ENCODE data around the gene PDSS2.

Gene PDSS2

DNA sequence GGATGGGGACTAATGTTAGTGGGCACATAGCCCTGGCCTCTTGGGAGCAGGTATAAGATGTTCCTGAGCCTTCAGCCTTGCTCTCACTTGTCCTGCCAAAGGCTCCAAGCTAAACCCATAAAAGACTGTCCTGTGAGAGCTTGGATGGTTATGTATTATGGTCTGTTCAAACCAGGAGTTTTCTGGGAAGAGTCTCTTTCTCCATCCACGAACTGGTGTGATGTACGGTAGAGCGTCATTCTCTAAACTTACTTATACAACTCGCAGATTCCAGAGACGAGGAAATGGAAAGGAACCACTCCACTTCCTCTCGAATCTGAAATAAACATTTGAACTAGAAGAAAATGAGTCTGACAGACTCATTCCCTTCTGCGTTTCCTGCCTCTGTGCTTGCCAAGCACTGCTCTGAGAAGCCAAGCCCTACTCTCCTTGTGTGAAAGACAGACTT is 35.9 kb upstream of the PDSS2 start:
- no peak for TF ChIP-seq FOXP2 (optimal IDR thresholded peaks at IDR 0.05; ENCODE audit: borderline replicate concordance, extremely low read depth, extremely low read length, insufficient read depth)
- TF ChIP-seq POLR2AphosphoS5 (IDR thresholded peaks at IDR 0.05; ENCODE audit: low read depth, low read length), result no peak
- TF ChIP-seq, protein P1, sequence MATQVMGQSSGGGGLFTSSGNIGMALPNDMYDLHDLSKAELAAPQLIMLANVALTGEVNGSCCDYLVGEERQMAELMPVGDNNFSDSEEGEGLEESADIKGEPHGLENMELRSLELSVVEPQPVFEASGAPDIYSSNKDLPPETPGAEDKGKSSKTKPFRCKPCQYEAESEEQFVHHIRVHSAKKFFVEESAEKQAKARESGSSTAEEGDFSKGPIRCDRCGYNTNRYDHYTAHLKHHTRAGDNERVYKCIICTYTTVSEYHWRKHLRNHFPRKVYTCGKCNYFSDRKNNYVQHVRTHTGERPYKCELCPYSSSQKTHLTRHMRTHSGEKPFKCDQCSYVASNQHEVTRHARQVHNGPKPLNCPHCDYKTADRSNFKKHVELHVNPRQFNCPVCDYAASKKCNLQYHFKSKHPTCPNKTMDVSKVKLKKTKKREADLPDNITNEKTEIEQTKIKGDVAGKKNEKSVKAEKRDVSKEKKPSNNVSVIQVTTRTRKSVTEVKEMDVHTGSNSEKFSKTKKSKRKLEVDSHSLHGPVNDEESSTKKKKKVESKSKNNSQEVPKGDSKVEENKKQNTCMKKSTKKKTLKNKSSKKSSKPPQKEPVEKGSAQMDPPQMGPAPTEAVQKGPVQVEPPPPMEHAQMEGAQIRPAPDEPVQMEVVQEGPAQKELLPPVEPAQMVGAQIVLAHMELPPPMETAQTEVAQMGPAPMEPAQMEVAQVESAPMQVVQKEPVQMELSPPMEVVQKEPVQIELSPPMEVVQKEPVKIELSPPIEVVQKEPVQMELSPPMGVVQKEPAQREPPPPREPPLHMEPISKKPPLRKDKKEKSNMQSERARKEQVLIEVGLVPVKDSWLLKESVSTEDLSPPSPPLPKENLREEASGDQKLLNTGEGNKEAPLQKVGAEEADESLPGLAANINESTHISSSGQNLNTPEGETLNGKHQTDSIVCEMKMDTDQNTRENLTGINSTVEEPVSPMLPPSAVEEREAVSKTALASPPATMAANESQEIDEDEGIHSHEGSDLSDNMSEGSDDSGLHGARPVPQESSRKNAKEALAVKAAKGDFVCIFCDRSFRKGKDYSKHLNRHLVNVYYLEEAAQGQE (IDR thresholded peaks at IDR 0.05; ENCODE audit: insufficient read depth in 1 of 2, low read depth in 2 of 2, low read length in 2 of 2), result no peak
- TF ChIP-seq TAF1 (IDR thresholded peaks at IDR 0.05; ENCODE audit: borderline replicate concordance, insufficient read depth, low read length), result no peak
- no peak for TF ChIP-seq SIN3A (IDR thresholded peaks at IDR 0.05; ENCODE audit: borderline replicate concordance, insufficient read depth, low read length)

- no peak for TF ChIP-seq TAF1 (IDR thresholded peaks at IDR 0.05; ENCODE audit: borderline replicate concordance, insufficient read depth, low read length)
These were observed 34.0 kb upstream of the PDSS2 start for GRCh38 chr6:107493158-107494057.

DNA sequence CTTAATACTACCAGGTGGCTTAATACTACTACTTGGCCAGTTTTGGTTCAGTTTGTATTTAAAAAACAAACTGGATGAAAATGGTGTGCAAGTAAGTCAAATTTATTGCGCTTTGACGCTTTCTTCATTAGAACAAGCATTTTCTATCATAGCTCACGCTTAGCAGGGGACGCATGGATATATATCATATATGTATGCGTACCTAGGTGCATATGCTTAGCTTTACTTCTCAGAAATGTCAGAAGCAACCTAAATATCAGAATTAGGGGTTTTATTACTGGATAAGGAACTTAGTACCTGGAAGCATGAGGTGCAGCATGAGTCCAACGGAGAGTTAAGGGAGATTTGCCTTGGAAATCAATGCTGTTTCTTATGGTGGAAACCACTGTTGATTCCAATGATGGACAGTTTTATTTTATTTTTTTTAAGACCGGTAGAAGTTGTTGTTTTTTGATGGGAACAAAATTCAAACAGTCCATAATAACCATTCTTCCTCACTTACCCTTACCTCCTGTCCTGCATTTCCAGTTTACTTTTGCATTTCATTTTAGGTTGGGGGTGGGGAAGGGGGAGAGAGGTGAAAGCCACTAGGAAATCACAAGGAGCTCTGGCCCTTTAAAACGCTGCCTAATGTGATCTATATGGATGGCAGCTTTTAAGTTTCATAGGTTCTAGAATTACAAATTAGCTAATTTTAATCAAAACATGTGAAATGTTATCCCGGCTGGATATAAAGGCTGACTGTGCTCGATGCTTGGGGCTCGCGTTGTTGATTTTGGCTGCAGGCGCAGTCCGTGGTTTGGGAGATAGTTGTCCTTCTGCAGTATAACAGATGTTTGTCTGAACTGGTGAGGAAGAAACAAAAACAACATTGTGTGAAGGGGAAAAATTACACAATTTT is 32.6 kb upstream of the PDSS2 start:
- no peak for TF ChIP-seq FOXP2 (optimal IDR thresholded peaks at IDR 0.05; ENCODE audit: borderline replicate concordance, extremely low read depth, extremely low read length, insufficient read depth)
- TF ChIP-seq, protein P1 (IDR thresholded peaks at IDR 0.05; ENCODE audit: insufficient read depth in 1 of 2, low read depth in 2 of 2, low read length in 2 of 2), result no peak
- TF ChIP-seq POLR2AphosphoS5 (IDR thresholded peaks at IDR 0.05; ENCODE audit: low read depth, low read length), result no peak
- TF ChIP-seq SIN3A (IDR thresholded peaks at IDR 0.05; ENCODE audit: borderline replicate concordance, insufficient read depth, low read length), result no peak
- TF ChIP-seq TAF1 (IDR thresholded peaks at IDR 0.05; ENCODE audit: borderline replicate concordance, insufficient read depth, low read length), result no peak

- no peak for TF ChIP-seq POLR2AphosphoS5 (IDR thresholded peaks at IDR 0.05; ENCODE audit: low read depth, low read length)
- TF ChIP-seq FOXP2 (optimal IDR thresholded peaks at IDR 0.05; ENCODE audit: borderline replicate concordance, extremely low read depth, extremely low read length, insufficient read depth), result no peak
- TF ChIP-seq, protein P1 (IDR thresholded peaks at IDR 0.05; ENCODE audit: insufficient read depth in 1 of 2, low read depth in 2 of 2, low read length in 2 of 2), result no peak
- no peak for TF ChIP-seq SIN3A (IDR thresholded peaks at IDR 0.05; ENCODE audit: borderline replicate concordance, insufficient read depth, low read length)
- TF ChIP-seq TAF1 (IDR thresholded peaks at IDR 0.05; ENCODE audit: borderline replicate concordance, insufficient read depth, low read length), result no peak
These were observed 31.8 kb upstream of the PDSS2 start for GRCh38 chr6:107491138-107491609.

GRCh38 chr6:107490566-107491137 is 31.3 kb upstream of the PDSS2 start:
- no peak for TF ChIP-seq TAF1 (IDR thresholded peaks at IDR 0.05; ENCODE audit: borderline replicate concordance, insufficient read depth, low read length)
- TF ChIP-seq, protein P1 (IDR thresholded peaks at IDR 0.05; ENCODE audit: insufficient read depth in 1 of 2, low read depth in 2 of 2, low read length in 2 of 2), result no peak

Measured in PFSK-1 (cell line).